Activated naive CD4-positive, alpha-beta T cell treated with anti-CD3 and anti-CD28 coated beads, Interleukin-2, amount 50 U/mL, for 24 hours (primary cell): ENCODE results near the gene FBXL14.

Experiments used
- H3K27ac Mint-ChIP-seq: one replicate; pipeline ENCODE4 v1.8.0; 2021; ENCODE audit warnings: mild to moderate bottlenecking, mixed read lengths
- H3K27me3 Mint-ChIP-seq: one replicate; pipeline ENCODE4 v1.8.0; 2021; ENCODE audit warnings: mixed read lengths
- H3K36me3 Mint-ChIP-seq: one replicate; pipeline ENCODE4 v1.8.0; 2021; ENCODE audit warnings: mixed read lengths
- H3K4me1 Mint-ChIP-seq: one replicate; pipeline ENCODE4 v1.8.0; 2021; ENCODE audit warnings: mixed read lengths
- H3K4me3 Mint-ChIP-seq: one replicate; pipeline ENCODE4 v1.8.0; 2021; ENCODE audit warnings: mild to moderate bottlenecking, mixed read lengths
- H3K9me3 Mint-ChIP-seq: one replicate; pipeline ENCODE4 v1.8.0; 2021; ENCODE audit warnings: mixed read lengths

The FBXL14 gene

GRCh38 chr12:1630133-1630826 is 35.9 kb upstream of the FBXL14 start:
- H3K36me3 Mint-ChIP-seq: no peaks in the 10 kb centered on the region
- no peak overlapping the region for H3K27ac Mint-ChIP-seq
- no peaks in the 10 kb centered on the region for H3K9me3 Mint-ChIP-seq
- peaks cover 38% of the 10 kb centered on the region for H3K27me3 Mint-ChIP-seq
- H3K4me3 Mint-ChIP-seq: peak overlapping the region; percentile 65
- H3K4me1 Mint-ChIP-seq: peaks cover 16% of the 10 kb centered on the region

GRCh38 chr12:1629338-1630132 is 35.2 kb upstream of the FBXL14 start:
- H3K36me3 Mint-ChIP-seq: no peaks in the 10 kb centered on the region
- H3K4me1 Mint-ChIP-seq: peaks cover 16% of the 10 kb centered on the region
- H3K27me3 Mint-ChIP-seq: peaks cover 36% of the 10 kb centered on the region
- peak overlapping the region; percentile 67 for H3K4me3 Mint-ChIP-seq
- H3K27ac Mint-ChIP-seq: no peak overlapping the region
- no peaks in the 10 kb centered on the region for H3K9me3 Mint-ChIP-seq

GRCh38 chr12:1628666-1629337 is 34.4 kb upstream of the FBXL14 start, which contains the start of gene WNT5B:
Gene WNT5B, plus strand, starts transcription at chr12:1629231. Its CDS starts 2,124 bp downstream, at chr12:1631355.
- Mint-ChIP-seq H3K4me3 (peak within 1 kb of the TSS; percentile 67), H3K9me3 (no peaks in the 10 kb centered on the region), H3K4me1 (peaks cover 16% of the 10 kb centered on the region), H3K27ac (no peak within 1 kb of the TSS), H3K27me3 (peaks cover 33% of the 10 kb centered on the region), H3K36me3 (no peaks in the 10 kb centered on the region)

- H3K4me3 Mint-ChIP-seq: no peak overlapping the region
- no peaks in the 10 kb centered on the region for H3K9me3 Mint-ChIP-seq
- no peaks in the 10 kb centered on the region for H3K36me3 Mint-ChIP-seq
- H3K27ac Mint-ChIP-seq: no peak overlapping the region
- no peaks in the 10 kb centered on the region for H3K27me3 Mint-ChIP-seq
- no peaks in the 10 kb centered on the region for H3K4me1 Mint-ChIP-seq
These were observed 28.0 kb upstream of the FBXL14 start for GRCh38 chr12:1622406-1622805.

- H3K36me3 Mint-ChIP-seq: no peaks in the 10 kb centered on the region
- H3K27ac Mint-ChIP-seq: no peak overlapping the region
- no peak overlapping the region for H3K4me3 Mint-ChIP-seq
- no peaks in the 10 kb centered on the region for H3K27me3 Mint-ChIP-seq
- H3K4me1 Mint-ChIP-seq: peaks cover 3% of the 10 kb centered on the region
- H3K9me3 Mint-ChIP-seq: no peaks in the 10 kb centered on the region
These were observed 25.7 kb upstream of the FBXL14 start for GRCh38 chr12:1620092-1620491.

- H3K27me3 Mint-ChIP-seq: no peaks in the 10 kb centered on the region
- peaks cover 3% of the 10 kb centered on the region for H3K4me1 Mint-ChIP-seq
- no peaks in the 10 kb centered on the region for H3K9me3 Mint-ChIP-seq
- H3K36me3 Mint-ChIP-seq: no peaks in the 10 kb centered on the region
- no peak overlapping the region for H3K27ac Mint-ChIP-seq
- no peak overlapping the region for H3K4me3 Mint-ChIP-seq
These were observed 25.2 kb upstream of the FBXL14 start for GRCh38 chr12:1619587-1619986.

GRCh38 chr12:1619159-1619558 is 24.8 kb upstream of the FBXL14 start:
- no peaks in the 10 kb centered on the region for H3K27me3 Mint-ChIP-seq
- H3K36me3 Mint-ChIP-seq: no peaks in the 10 kb centered on the region
- H3K4me1 Mint-ChIP-seq: peaks cover 3% of the 10 kb centered on the region
- no peaks in the 10 kb centered on the region for H3K9me3 Mint-ChIP-seq
- H3K4me3 Mint-ChIP-seq: no peak overlapping the region
- no peak overlapping the region for H3K27ac Mint-ChIP-seq

GRCh38 chr12:1618489-1618888 is 24.1 kb upstream of the FBXL14 start:
- Mint-ChIP-seq H3K4me3 (no peak overlapping the region), H3K27ac (no peak overlapping the region), H3K4me1 (peaks cover 3% of the 10 kb centered on the region), H3K36me3 (no peaks in the 10 kb centered on the region), H3K9me3 (no peaks in the 10 kb centered on the region), H3K27me3 (no peaks in the 10 kb centered on the region)

- no peak overlapping the region for H3K4me3 Mint-ChIP-seq
- H3K27me3 Mint-ChIP-seq: no peaks in the 10 kb centered on the region
These were observed 22.1 kb upstream of the FBXL14 start for GRCh38 chr12:1616233-1617066.

GRCh38 chr12:1614360-1614759 is 20.0 kb upstream of the FBXL14 start:
- Mint-ChIP-seq H3K36me3 (no peaks in the 10 kb centered on the region), H3K27me3 (no peaks in the 10 kb centered on the region), H3K4me1 (peaks cover 3% of the 10 kb centered on the region), H3K9me3 (no peaks in the 10 kb centered on the region), H3K4me3 (no peak overlapping the region), H3K27ac (no peak overlapping the region)

More at GRCh38 chr12:1616233-1617066, 22.1 kb upstream of the FBXL14 start:
- H3K36me3 Mint-ChIP-seq: no peaks in the 10 kb centered on the region
- H3K9me3 Mint-ChIP-seq: no peaks in the 10 kb centered on the region
- peaks cover 3% of the 10 kb centered on the region for H3K4me1 Mint-ChIP-seq
- H3K27ac Mint-ChIP-seq: no peak overlapping the region

- H3K4me3 Mint-ChIP-seq: no peak overlapping the region
- peaks cover 3% of the 10 kb centered on the region for H3K4me1 Mint-ChIP-seq
- H3K9me3 Mint-ChIP-seq: no peaks in the 10 kb centered on the region
- no peak overlapping the region for H3K27ac Mint-ChIP-seq
- H3K27me3 Mint-ChIP-seq: no peaks in the 10 kb centered on the region
- no peaks in the 10 kb centered on the region for H3K36me3 Mint-ChIP-seq
These were observed 19.5 kb upstream of the FBXL14 start for GRCh38 chr12:1613860-1614259.

- Mint-ChIP-seq H3K9me3 (no peaks in the 10 kb centered on the region), H3K36me3 (no peaks in the 10 kb centered on the region), H3K4me3 (no peak overlapping the region), H3K27ac (no peak overlapping the region), H3K4me1 (peaks cover 6% of the 10 kb centered on the region), H3K27me3 (no peaks in the 10 kb centered on the region)
These were observed 17.6 kb upstream of the FBXL14 start for GRCh38 chr12:1611803-1612572.

- Mint-ChIP-seq H3K4me3 (no peak overlapping the region), H3K27ac (no peak overlapping the region), H3K36me3 (no peaks in the 10 kb centered on the region), H3K9me3 (no peaks in the 10 kb centered on the region), H3K4me1 (peaks cover 15% of the 10 kb centered on the region), H3K27me3 (no peaks in the 10 kb centered on the region)
These were observed 15.8 kb upstream of the FBXL14 start for GRCh38 chr12:1610072-1610643.

GRCh38 chr12:1608713-1609119 is 14.3 kb upstream of the FBXL14 start:
- Mint-ChIP-seq H3K4me3 (no peak overlapping the region), H3K36me3 (no peaks in the 10 kb centered on the region), H3K9me3 (no peaks in the 10 kb centered on the region), H3K27me3 (no peaks in the 10 kb centered on the region), H3K27ac (no peak overlapping the region), H3K4me1 (peaks cover 28% of the 10 kb centered on the region)
